K562 (cell line): ENCODE results near the gene TSPOAP1. TPM values are rescaled to one million over a fixed set of nuclear protein-coding genes. Genes with fewer than 3 reads are reported as not detected.

Experiments
- ATF6 ChIP-seq: sonication (generic); formaldehyde crosslinking; IDR thresholded peaks from 2 replicates; pipeline ENCODE4 v1.4.0; 2020; ENCODE audit warnings: mild to moderate bottlenecking, missing genetic modification reagents
- BCOR ChIP-seq: fragments of 450-650 bp; IDR thresholded peaks from 2 replicates; pipeline ENCODE4 v1.6.1; 2016
- BRD4 ChIP-seq: fragments of 200-600 bp; sonication (generic); IDR thresholded peaks from 2 replicates; pipeline ENCODE4 v1.6.1; 2017; ENCODE audit warnings: inconsistent platforms
- ETV6 ChIP-seq, 3 experiments: fragments of 150-350 bp in 1 of 3; sonication (generic) in 1 of 3; formaldehyde crosslinking in 1 of 3; IDR thresholded peaks; 2 replicates each; pipeline versions ENCODE4 v1.6.1 to v1.8.0; 2014 to 2022; ENCODE audit warnings: borderline replicate concordance in 2 of 3, low read depth in 2 of 3, antibody characterized with exemption in 1 of 3, low read length in 1 of 3, mild to moderate bottlenecking in 1 of 3, missing genetic modification reagents in 1 of 3
- GATAD2B ChIP-seq: fragments of 450-650 bp; IDR thresholded peaks from 2 replicates; pipeline ENCODE4 v1.6.1; 2017; ENCODE audit warnings: mild to moderate bottlenecking, borderline replicate concordance
- GTF2F1 ChIP-seq: IDR thresholded peaks from 2 replicates; pipeline ENCODE4 v1.6.1; 2011; ENCODE audit warnings: low read depth, low read length, improper control_type of control experiment
- HMBOX1 ChIP-seq: sonication (generic); IDR thresholded peaks from 2 replicates; pipeline ENCODE4 v1.6.1; 2016
- JUND ChIP-seq, 2 experiments: IDR thresholded peaks; 2 replicates in 1 of 2; 3 replicates in 1 of 2; pipeline ENCODE4 v1.6.1; 2011; ENCODE audit warnings: borderline replicate concordance in 2 of 2, low read depth in 2 of 2, low read length in 2 of 2, improper control_type of control experiment in 1 of 2, missing biosample characterization in 1 of 2, missing genetic modification characterization in 1 of 2, missing genetic modification reagents in 1 of 2
- MAFF ChIP-seq: IDR thresholded peaks from 2 replicates; pipeline ENCODE4 v1.6.1; 2012; ENCODE audit warnings: low read length, improper control_type of control experiment
- NCOA1 ChIP-seq: fragments of 450-650 bp; IDR thresholded peaks from 2 replicates; pipeline ENCODE4 v1.6.1; 2016; ENCODE audit warnings: low read depth
- NKRF ChIP-seq: fragments of 450-650 bp; IDR thresholded peaks from 2 replicates; pipeline ENCODE4 v1.6.1; 2016; ENCODE audit warnings: borderline replicate concordance
- PHF20 ChIP-seq: fragments of 450-650 bp; IDR thresholded peaks from 2 replicates; pipeline ENCODE4 v1.6.1; 2018; ENCODE audit not compliant: partially characterized antibody
- SIRT6 ChIP-seq: IDR thresholded peaks from one replicate; pipeline ENCODE4 v1.6.1; 2012; ENCODE audit warnings: low read depth, mild to moderate bottlenecking, control low read depth, inconsistent platforms, low read length, moderate library complexity
- ZBTB7A ChIP-seq: IDR thresholded peaks from 2 replicates; pipeline ENCODE4 v1.6.1; 2011; ENCODE audit warnings: low read depth, mild to moderate bottlenecking, low read length, moderate library complexity, borderline replicate concordance; ENCODE audit not compliant: control insufficient read depth
- ZNF197 ChIP-seq: fragments of 200-800 bp; sonication (Bioruptor generic); IDR thresholded peaks from 2 replicates; pipeline ENCODE4 v1.6.1; 2016; ENCODE audit warnings: low read depth, missing genetic modification characterization, missing compliant biosample characterization
- ZNF217 ChIP-seq: sonication (generic); formaldehyde crosslinking; IDR thresholded peaks from 2 replicates; pipeline ENCODE4 v1.8.0; 2022; ENCODE audit warnings: mild to moderate bottlenecking, missing genetic modification reagents
- ZNF518B ChIP-seq: fragments of 250-450 bp; sonication (Bioruptor Pico); IDR thresholded peaks from 2 replicates; pipeline ENCODE4 v1.5.0; 2021; ENCODE audit warnings: mild to moderate bottlenecking, moderate library complexity
- polyA plus RNA-seq, 8 experiments: library from polyadenylated mRNA; depleted of rRNA in 4 of 8; stranded (reverse) in 5 of 8; unstranded in 3 of 8; fragments of >200 nt; fragmentation: Nextera tagmentation in 2 of 8; fragmentation: Illumina TruSeq in 1 of 8; extraction: Ambion mirVana in 2 of 8; extraction: Trizol in 1 of 8; gene quantifications; 2 replicates each; pipeline versions ENCODE4 v1.2.1 to v1.2.3, GENCODE V29; 2011 to 2014; ENCODE audit warnings: inconsistent platforms in 1 of 8, missing spikeins in 1 of 8
- total RNA-seq, 7 experiments: library from RNA; depleted of rRNA in 6 of 7; stranded (reverse); fragments of >200 nt in 6 of 7; fragmentation: Illumina TruSeq in 2 of 7; extraction: Trizol in 2 of 7; gene quantifications; 2 replicates each; pipeline versions ENCODE4 v1.2.1 to v1.2.3, GENCODE V29; 2011 to 2021; ENCODE audit warnings: low replicate concordance in 1 of 7

TSPOAP1 gene
- total and polyA plus RNA-seq, 9 of the 15 experiments (the other 6 are each of a cell fraction or from before 2014, with no cell fraction given): 0.87 to 3.9 (median 1.8) TPM; not detected in 2

GRCh38 chr17:58331815-58332777 lies 3.5 kb upstream of the TSPOAP1 start (continued):
- TF ChIP-seq NKRF (peak; percentile 78; the same call in 1 of the 2 replicates), ZNF217 (CRISPR knock-in tag) (no peak), NCOA1 (no peak; the same call in 1 of the 2 replicates), ZNF197 (CRISPR knock-in tag) (no peak), HMBOX1 (no peak), ETV6 (IDR thresholded peaks at IDR 0.05; ENCODE audit: borderline replicate concordance in 1 of 2, low read depth in 2 of 2, low read length in 1 of 2) (peak; percentile 23 to 75; a peak in 2 of 4 replicates), ETV6 (CRISPR knock-in tag; IDR thresholded peaks at IDR 0.05; ENCODE audit: borderline replicate concordance) (0 out of 2 replicates have a peak, but pooled peaks have one; percentile 41), ZBTB7A (peak; percentile 98), BCOR (peak; percentile 48; the same call in 1 of the 2 replicates), ATF6 (CRISPR knock-in tag) (no peak; the same call in 1 of the 2 replicates), JUND (IDR thresholded peaks at IDR 0.05; ENCODE audit: borderline replicate concordance, low read depth, low read length) (no peak; the same call in 1 of the 2 replicates), JUND (tag; IDR thresholded peaks at IDR 0.05; ENCODE audit: borderline replicate concordance, low read depth, low read length) (peak; percentile 8; the same call in 1 of the 3 replicates), GATAD2B (no peak), SIRT6 (peak; percentile 90), ZNF518B (CRISPR knock-in tag) (no peak), PHF20 (no peak), BRD4 (peak; percentile 47), GTF2F1 (peak; percentile 98), MAFF (no peak)
